H1 (cell line): ENCODE measurements around the gene OR56A5. TPM values are rescaled to one million over a fixed set of nuclear protein-coding genes. Genes with fewer than 3 reads are reported as not detected.

Experiments
- BRCA1 ChIP-seq: IDR thresholded peaks from 2 replicates; pipeline ENCODE4 v1.6.1; 2012; ENCODE audit warnings: low read depth, low read length, improper control_type of control experiment
- CHD1 ChIP-seq: IDR thresholded peaks from 2 replicates; pipeline ENCODE4 v1.6.1; 2012; ENCODE audit warnings: low read depth, low read length, improper control_type of control experiment
- CTBP2 ChIP-seq: IDR thresholded peaks from 2 replicates; pipeline ENCODE4 v1.7.0; 2011; ENCODE audit warnings: borderline replicate concordance, mild to moderate bottlenecking, moderate library complexity, mixed read lengths, low read length; ENCODE audit not compliant: insufficient read depth, insufficient read length
- KDM5A ChIP-seq: fragments of 200-600 bp; IDR thresholded peaks from 2 replicates; pipeline ENCODE4 v1.7.1; 2012; ENCODE audit warnings: mild to moderate bottlenecking, low read length, inconsistent platforms, mixed read lengths
- RNF2 ChIP-seq: fragments of 200-900, 300-1000 bp; sonication (generic); IDR thresholded peaks from 2 replicates; pipeline ENCODE4 v1.7.1; 2016; ENCODE audit warnings: borderline replicate concordance, low read depth, mild to moderate bottlenecking, antibody characterized with exemption, low read length; ENCODE audit not compliant: poor library complexity, severe bottlenecking; ENCODE audit errors: missing control alignments
- SUZ12 ChIP-seq: fragments of 200-600 bp; sonication (generic); IDR thresholded peaks from 2 replicates; pipeline ENCODE4 v1.6.1; 2012; ENCODE audit warnings: mild to moderate bottlenecking, inconsistent platforms, low read length, moderate library complexity, mixed read lengths
- TAF7 ChIP-seq: optimal IDR thresholded peaks from 2 replicates; pipeline ENCODE3; 2011; ENCODE audit warnings: low read depth, mild to moderate bottlenecking, inconsistent platforms, low read length, moderate library complexity, borderline replicate concordance
- TEAD4 ChIP-seq: IDR thresholded peaks from 2 replicates; pipeline ENCODE4 v1.6.1; 2012; ENCODE audit warnings: low read depth, low read length, inconsistent platforms, mixed read lengths
- polyA plus RNA-seq, 7 experiments: library from polyadenylated mRNA; depleted of rRNA in 3 of 7; stranded (reverse) in 5 of 7; unstranded in 2 of 7; fragments of >200 nt in 5 of 7; fragments of 200-250 nt in 2 of 7; gene quantifications; 1 replicate in 5 of 7; 2 replicates in 1 of 7; 4 replicates in 1 of 7; pipeline versions ENCODE4 v1.2.1 to v1.2.3, GENCODE V29; 2011 to 2013; ENCODE audit warnings: missing spikeins in 2 of 7, mixed read lengths in 2 of 7
- total RNA-seq: library from RNA; stranded (reverse); fragmentation: NEBNext Ultra II Directional; extraction: Animal tissue kit (Norgen Biotek cat#: 25700); gene quantifications from 2 replicates; pipeline ENCODE4 v1.2.1, GENCODE V29; 2021
- TF ChIP-seq, protein P1 (sequence below), 3 experiments: IDR thresholded peaks; 1 replicate in 2 of 3; 2 replicates in 1 of 3; pipeline versions ENCODE4 v1.5.1 to v1.6.1; 2011; ENCODE audit warnings: low read length in 3 of 3, mild to moderate bottlenecking in 3 of 3, inconsistent platforms in 2 of 3, low read depth in 1 of 3, moderate library complexity in 1 of 3; ENCODE audit not compliant: insufficient read depth in 1 of 3; ENCODE audit errors: control extremely low read depth in 1 of 3

OR56A5 gene
- total and polyA plus RNA-seq, 2 of the 8 experiments (the other 6 are each of a cell fraction or from before 2014, with no cell fraction given): 0.14 TPM; not detected in 1

DNA sequence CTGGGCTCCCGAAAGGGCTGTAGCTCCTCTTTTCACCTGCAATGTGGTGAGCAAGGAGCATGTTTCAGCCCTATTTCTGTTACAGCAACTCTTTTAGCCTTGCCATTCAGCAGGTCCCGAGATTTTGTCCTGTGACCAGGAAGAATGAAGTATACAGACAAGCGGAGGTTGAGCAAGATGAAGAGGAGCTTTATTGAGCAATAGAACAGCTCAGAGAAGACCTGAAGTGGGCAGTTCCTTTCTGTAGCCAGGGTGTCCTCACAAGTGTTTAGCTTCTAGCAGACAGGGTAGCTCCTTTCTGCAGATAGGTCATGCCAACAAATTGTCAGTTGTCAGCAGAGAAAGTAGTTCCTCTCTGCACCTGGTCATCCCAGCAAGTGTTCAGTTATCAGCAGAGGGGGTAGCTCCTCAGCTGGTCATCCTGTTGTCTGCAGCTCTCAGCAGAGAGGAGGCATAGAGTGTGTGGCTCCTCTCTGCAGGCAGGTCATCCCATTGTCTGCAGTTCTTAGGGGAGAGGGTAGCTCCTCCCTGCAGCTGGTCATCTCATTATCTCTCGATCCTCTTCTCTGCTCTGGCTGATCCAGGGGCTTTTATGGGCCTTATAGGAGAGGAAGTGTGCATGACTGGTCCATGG, 43.9 kb upstream of the OR56A5 start (continued):
- TF ChIP-seq, protein P1, sequence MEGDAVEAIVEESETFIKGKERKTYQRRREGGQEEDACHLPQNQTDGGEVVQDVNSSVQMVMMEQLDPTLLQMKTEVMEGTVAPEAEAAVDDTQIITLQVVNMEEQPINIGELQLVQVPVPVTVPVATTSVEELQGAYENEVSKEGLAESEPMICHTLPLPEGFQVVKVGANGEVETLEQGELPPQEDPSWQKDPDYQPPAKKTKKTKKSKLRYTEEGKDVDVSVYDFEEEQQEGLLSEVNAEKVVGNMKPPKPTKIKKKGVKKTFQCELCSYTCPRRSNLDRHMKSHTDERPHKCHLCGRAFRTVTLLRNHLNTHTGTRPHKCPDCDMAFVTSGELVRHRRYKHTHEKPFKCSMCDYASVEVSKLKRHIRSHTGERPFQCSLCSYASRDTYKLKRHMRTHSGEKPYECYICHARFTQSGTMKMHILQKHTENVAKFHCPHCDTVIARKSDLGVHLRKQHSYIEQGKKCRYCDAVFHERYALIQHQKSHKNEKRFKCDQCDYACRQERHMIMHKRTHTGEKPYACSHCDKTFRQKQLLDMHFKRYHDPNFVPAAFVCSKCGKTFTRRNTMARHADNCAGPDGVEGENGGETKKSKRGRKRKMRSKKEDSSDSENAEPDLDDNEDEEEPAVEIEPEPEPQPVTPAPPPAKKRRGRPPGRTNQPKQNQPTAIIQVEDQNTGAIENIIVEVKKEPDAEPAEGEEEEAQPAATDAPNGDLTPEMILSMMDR (IDR thresholded peaks at IDR 0.05; ENCODE audit: control extremely low read depth in 1 of 3, insufficient read depth in 1 of 3, low read depth in 1 of 3, low read length in 3 of 3): no peak
- TF ChIP-seq BRCA1 (no peak), CTBP2 (no peak), TEAD4 (no peak), TAF7 (no peak), RNF2 (no peak), SUZ12 (no peak), KDM5A (no peak), CHD1 (no peak)
